Heart left ventricle (tissue), 16 donors: Measurements from ENCODE around the gene SLC27A2. TPM values are rescaled to one million over a fixed set of nuclear protein-coding genes. Genes with fewer than 3 reads are reported as not detected.
A peak's percentile ranks its signal among the peaks of the same experiment; 100 is the strongest.

Source experiments
- ATAC-seq, 4 donors: fragments of 200-7000 bp; cut with Tn5 transposase; one replicate each; pipeline ENCODE4 v1.9.1; 2020 to 2022; ENCODE audit warnings: moderate library complexity in 4 of 4, mild to moderate bottlenecking in 3 of 4, moderate number of reproducible peaks in 1 of 4
- DNase-seq, 5 donors: peaks; one replicate each; pipeline ENCODE4 v3.0.0-alpha.2; 2020
- H3K27ac ChIP-seq, 12 donors: fragments of 200-600 bp; sonication (generic) in 4 of 12; one replicate each; pipeline versions ENCODE4 v1.5.0 to v1.8.0; 2016 to 2022; ENCODE audit warnings: mild to moderate bottlenecking in 2 of 12
- H3K27me3 ChIP-seq, 9 donors: fragments of 200-600 bp; sonication (generic) in 2 of 9; one replicate each; pipeline versions ENCODE4 v1.5.1 to v1.8.0; 2016 to 2022; ENCODE audit warnings: mild to moderate bottlenecking in 3 of 9
- H3K36me3 ChIP-seq, 9 donors: fragments of 200-600 bp; sonication (generic) in 2 of 9; one replicate each; pipeline versions ENCODE4 v1.5.0 to v1.8.0; 2018 to 2022; ENCODE audit warnings: mild to moderate bottlenecking in 2 of 9
- H3K4me1 ChIP-seq, 12 donors: fragments of 200-600 bp; sonication (generic) in 4 of 12; one replicate each; pipeline versions ENCODE4 v1.5.0 to v1.8.0; 2016 to 2022; ENCODE audit warnings: mild to moderate bottlenecking in 3 of 12
- H3K4me3 ChIP-seq, 12 donors: fragments of 200-600 bp; sonication (generic) in 4 of 12; one replicate each; pipeline versions ENCODE4 v1.5.0 to v1.8.0; 2017 to 2022; ENCODE audit warnings: mild to moderate bottlenecking in 9 of 12, moderate library complexity in 4 of 12
- H3K9me3 ChIP-seq, 12 donors: fragments of 200-600 bp; sonication (generic) in 4 of 12; one replicate each; pipeline versions ENCODE4 v1.5.0 to v1.8.0; 2016 to 2022; ENCODE audit warnings: mild to moderate bottlenecking in 1 of 12
- CTCF ChIP-seq, 12 donors: fragments of 200-600 bp; sonication (generic) in 4 of 12; IDR thresholded peaks; one replicate each; pipeline versions ENCODE4 v1.5.0 to v1.8.0; 2018 to 2022; ENCODE audit warnings: antibody characterized with exemption in 12 of 12, mild to moderate bottlenecking in 5 of 12
- POLR2A ChIP-seq, 2 donors: fragments of 450-650 bp; IDR thresholded peaks; one replicate each; pipeline ENCODE4 v1.6.1; 2017; ENCODE audit warnings: antibody characterized with exemption in 2 of 2, mild to moderate bottlenecking in 2 of 2, moderate library complexity in 2 of 2
- WGBS, 4 donors: extraction: QIAGEN DNeasy Blood & Tissue Kit in 2 of 4; methylation state at CpG; one replicate each; pipeline versions ENCODE4 v1.1.5 to v1.1.7; 2013 to 2018; 5-methylcytosine and 5-hydroxymethylcytosine counted together
- intact Hi-C, 10 donors: fragments of 100-400 bp; cut with DNase I; formaldehyde crosslinking; loops; one replicate each; pipeline versions ENCODE4 v1.11.1 to v1.14.2; 2022
- polyA plus RNA-seq, 2 donors: library from polyadenylated mRNA; stranded (reverse); fragments of 200-250 nt; gene quantifications; one replicate each; pipeline ENCODE4 v1.2.3, GENCODE V29; 2013
- total RNA-seq, 9 donors: library from RNA; depleted of rRNA in 2 of 9; stranded (reverse); fragments of >200 nt in 2 of 9; fragmentation: NEBNext Ultra II Directional in 3 of 9; extraction: Animal tissue kit (Norgen Biotek cat#: 25700) in 3 of 9; gene quantifications; one replicate each; pipeline versions ENCODE4 v1.1.0 to v1.2.4, GENCODE V29; 2016 to 2023
- donor health status: ischemic (EF 13 %, LVEDD 7.1; RV severe dilation, severe dysfunction).
- donor health status: healthy with polysubstance abuse.
- donor health status: DM: no; HTN: yes; CAD: no.
- donor health status: DM: no; HTN: no; CAD: no.
- donor health status: ischemic (EF 25% LVEDD 6.9; RV normal size, moderate dysfunction).
- donor health status: ischemic (EF 25% LVEDD 5.7; RV mildly dilated, moderate dysfunction).
- donor health status: healthy.
- donor health status: DM: yes; HTN: yes; CAD: no.
- donor health status: ischemic (EF 35%, LVEDD 5.7; RV mildly dilated, moderate dysfunction).
- donor health status: nonischemic (EF 11% LVEDD 7.7; RV severe dilation, severe dysfunction).
- donor health status: DM: yes; HTN: yes; CAD: no.
- donor health status: PGD.
- donor health status: ischemic (EF 29% LVEDD 5.4; RV normal size, mild dysfunction).
- donor health status: nonischemic (EF 23%, LVEDD 6.1; RV moderate dilation, normal function).

Gene SLC27A2
- total and polyA plus RNA-seq, 11 donors = 0.04 to 0.29 (median 0.12) TPM; not detected in 8

GRCh38 chr15:50180091-50180490, 1.9 kb upstream of the SLC27A2 start:
- intact Hi-C loops = no loop called here
- DNase-seq (no peak), ATAC-seq (no peak)
- Histone ChIP-seq H3K4me3 (no peak overlapping the region), H3K9me3 (no peaks in the 10 kb centered on the region), H3K4me1 (peaks cover 0 to 17% (median 6%) of the 10 kb centered on the region in 12 donors), H3K27ac (no peak overlapping the region), H3K36me3 (no peaks in the 10 kb centered on the region), H3K27me3 (peaks cover 12 to 41% (median 33%) of the 10 kb centered on the region in 9 donors)
- 89 to 96% (median 93%) methylated on average over 3 of the region's 3 CpGs for WGBS, 4 donors
- TF ChIP-seq POLR2A (IDR thresholded peaks at IDR 0.05) (no peak), CTCF (IDR thresholded peaks at IDR 0.05) (no peak)

GRCh38 chr15:50180582-50180981, 1.4 kb upstream of the SLC27A2 start:
- intact Hi-C loops = no loop called here
- DNase-seq = no peak
- Histone ChIP-seq H3K4me1 (peaks cover 0 to 17% (median 6%) of the 10 kb centered on the region in 12 donors), H3K27ac (no peak overlapping the region), H3K36me3 (no peaks in the 10 kb centered on the region), H3K9me3 (no peaks in the 10 kb centered on the region), H3K4me3 (no peak overlapping the region), H3K27me3 (peaks cover 12 to 41% (median 33%) of the 10 kb centered on the region in 9 donors)
- TF ChIP-seq POLR2A (IDR thresholded peaks at IDR 0.05) (no peak), CTCF (IDR thresholded peaks at IDR 0.05) (no peak)
- WGBS, 4 donors = 76 to 83% (median 80%) methylated on average over 7 of the region's 7 CpGs
- no peak for ATAC-seq

GRCh38 chr15:50181201-50181968, 611 bp upstream of the SLC27A2 start:
- Histone ChIP-seq H3K4me3 (peak overlapping the region in 10 of 12 donors; percentile 34 to 68 (median 51)), H3K27ac (no peak overlapping the region), H3K4me1 (peaks cover 0 to 17% (median 6%) of the 10 kb centered on the region in 12 donors), H3K9me3 (no peaks in the 10 kb centered on the region), H3K27me3 (peaks cover 12 to 41% (median 33%) of the 10 kb centered on the region in 9 donors), H3K36me3 (no peaks in the 10 kb centered on the region)
- intact Hi-C loops = no loop called here
- ATAC-seq (no peak), DNase-seq (no peak)
- WGBS, 4 donors = 42 to 55% (median 43%) methylated on average over 16 of the region's 16 CpGs
- TF ChIP-seq POLR2A (IDR thresholded peaks at IDR 0.05) (no peak), CTCF (IDR thresholded peaks at IDR 0.05) (no peak)

GRCh38 chr15:50182219-50183013, 420 bp downstream of the SLC27A2 start:
- ATAC-seq = peak in 3 of 4 donors; percentile 18 to 67 (median 56)
- Histone ChIP-seq H3K4me3 (peak overlapping the region; percentile 26 to 68 (median 46)), H3K36me3 (no peaks in the 10 kb centered on the region), H3K27me3 (peaks cover 12 to 41% (median 33%) of the 10 kb centered on the region in 9 donors), H3K4me1 (peaks cover 0 to 17% (median 6%) of the 10 kb centered on the region in 12 donors), H3K9me3 (no peaks in the 10 kb centered on the region), H3K27ac (no peak overlapping the region)
- TF ChIP-seq POLR2A (IDR thresholded peaks at IDR 0.05) = no peak
- no peak for TF ChIP-seq CTCF (IDR thresholded peaks at IDR 0.05)
- DNase-seq = peak in 1 of 5 donors; percentile 23
- intact Hi-C loops = no loop called here
- WGBS, 4 donors = 3 to 5% (median 4%) methylated on average over 31 to 80 of the region's 80 CpGs
